Karpas-422 (cell line): ENCODE measurements around the gene PGM2L1. TPM values are rescaled to one million over a fixed set of nuclear protein-coding genes. Genes with fewer than 3 reads are reported as not detected.

Experiments used
- DNase-seq: peaks from one replicate; pipeline ENCODE4 v3.0.0-alpha.2; 2015
- H2AFZ ChIP-seq: fragments of 200-600 bp; sonication (generic); 2 replicates; pipeline ENCODE4 v1.6.1; 2014; ENCODE audit warnings: antibody characterized with exemption, low read length, mixed read lengths
- H3K27ac ChIP-seq: fragments of 200-600 bp; sonication (generic); 2 replicates; pipeline ENCODE4 v1.5.1; 2014; ENCODE audit warnings: mild to moderate bottlenecking, low read length, moderate library complexity
- H3K27me3 ChIP-seq: fragments of 200-600 bp; sonication (generic); 2 replicates; pipeline ENCODE4 v1.6.1; 2014; ENCODE audit warnings: low read length, mixed read lengths
- H3K36me3 ChIP-seq: fragments of 200-600 bp; sonication (generic); 2 replicates; pipeline ENCODE4 v1.6.1; 2014; ENCODE audit warnings: low read length, mixed read lengths; ENCODE audit not compliant: insufficient read depth
- H3K4me1 ChIP-seq: fragments of 200-600 bp; sonication (generic); 2 replicates; pipeline ENCODE4 v1.6.1; 2014; ENCODE audit warnings: mild to moderate bottlenecking, low read length, mixed read lengths
- H3K4me2 ChIP-seq: fragments of 200-600 bp; sonication (generic); 2 replicates; pipeline ENCODE4 v1.6.1; 2014; ENCODE audit warnings: low read length, low read depth, mild to moderate bottlenecking; ENCODE audit not compliant: poor library complexity, severe bottlenecking
- H3K4me3 ChIP-seq: fragments of 200-600 bp; sonication (generic); 2 replicates; pipeline ENCODE4 v1.5.1; 2014; ENCODE audit warnings: mild to moderate bottlenecking, antibody characterized with exemption, low read length, mixed read lengths
- H3K79me2 ChIP-seq: fragments of 200-600 bp; sonication (generic); 2 replicates; pipeline ENCODE4 v1.6.1; 2014; ENCODE audit warnings: mild to moderate bottlenecking, low read length, mixed read lengths
- H3K9ac ChIP-seq: fragments of 200-600 bp; sonication (generic); 2 replicates; pipeline ENCODE4 v1.6.0; 2014; ENCODE audit warnings: low read length
- H3K9me2 ChIP-seq: fragments of 200-600 bp; sonication (generic), shearing (Covaris generic); replicated peaks from 2 replicates; pipeline ENCODE4 v1.6.0; 2014; ENCODE audit warnings: mild to moderate bottlenecking, low read length, moderate library complexity; ENCODE audit not compliant: insufficient read depth
- H3K9me3 ChIP-seq: fragments of 300-700, 200-600 bp; sonication (generic); 2 replicates; pipeline ENCODE4 v1.6.1; 2014; ENCODE audit warnings: low read length, mixed read lengths
- H4K20me1 ChIP-seq: fragments of 200-600 bp; sonication (generic); 2 replicates; pipeline ENCODE4 v1.6.1; 2014; ENCODE audit warnings: mild to moderate bottlenecking, antibody characterized with exemption, low read length, low read depth; ENCODE audit not compliant: insufficient read depth
- total RNA-seq: library from RNA; depleted of rRNA; stranded (reverse); fragments of >200 nt; shearing (Covaris generic); gene quantifications from 2 replicates; pipeline ENCODE4 v1.2.3, GENCODE V29; 2014; ENCODE audit warnings: low replicate concordance

The PGM2L1 gene
- total RNA-seq, 1 experiment from 2014 or later = 0.07 TPM

DNA sequence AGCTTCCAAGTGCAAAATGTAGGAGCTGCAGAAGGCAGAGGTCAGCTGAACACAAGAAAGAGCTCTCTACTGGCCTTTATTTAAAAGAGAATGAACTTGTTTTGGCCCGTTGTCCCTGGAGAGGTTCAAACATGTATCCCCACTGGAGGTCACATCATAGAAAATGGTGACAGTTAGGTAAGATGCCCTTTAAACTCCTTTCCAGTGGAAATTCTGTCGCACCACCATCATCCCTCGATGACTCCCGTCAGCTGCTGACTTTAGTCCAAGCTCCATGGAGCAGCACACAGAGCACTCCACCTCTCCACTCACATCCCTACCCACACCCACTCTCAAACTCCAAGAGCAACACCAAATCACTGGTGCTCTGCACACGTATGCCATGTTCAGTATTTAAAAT, 71.6 kb downstream of the PGM2L1 start:
- Histone ChIP-seq H3K4me2 (no peak overlapping the region), H3K79me2 (no peaks in the 10 kb centered on the region), H2AFZ (no peak overlapping the region), H3K4me1 (no peaks in the 10 kb centered on the region), H3K9ac (no peak overlapping the region), H4K20me1 (no peaks in the 10 kb centered on the region), H3K36me3 (no peaks in the 10 kb centered on the region), H3K27ac (no peak overlapping the region), H3K27me3 (no peaks in the 10 kb centered on the region), H3K4me3 (no peak overlapping the region), H3K9me2 (no peaks in the 10 kb centered on the region), H3K9me3 (no peaks in the 10 kb centered on the region)
- DNase-seq = no peak

DNA sequence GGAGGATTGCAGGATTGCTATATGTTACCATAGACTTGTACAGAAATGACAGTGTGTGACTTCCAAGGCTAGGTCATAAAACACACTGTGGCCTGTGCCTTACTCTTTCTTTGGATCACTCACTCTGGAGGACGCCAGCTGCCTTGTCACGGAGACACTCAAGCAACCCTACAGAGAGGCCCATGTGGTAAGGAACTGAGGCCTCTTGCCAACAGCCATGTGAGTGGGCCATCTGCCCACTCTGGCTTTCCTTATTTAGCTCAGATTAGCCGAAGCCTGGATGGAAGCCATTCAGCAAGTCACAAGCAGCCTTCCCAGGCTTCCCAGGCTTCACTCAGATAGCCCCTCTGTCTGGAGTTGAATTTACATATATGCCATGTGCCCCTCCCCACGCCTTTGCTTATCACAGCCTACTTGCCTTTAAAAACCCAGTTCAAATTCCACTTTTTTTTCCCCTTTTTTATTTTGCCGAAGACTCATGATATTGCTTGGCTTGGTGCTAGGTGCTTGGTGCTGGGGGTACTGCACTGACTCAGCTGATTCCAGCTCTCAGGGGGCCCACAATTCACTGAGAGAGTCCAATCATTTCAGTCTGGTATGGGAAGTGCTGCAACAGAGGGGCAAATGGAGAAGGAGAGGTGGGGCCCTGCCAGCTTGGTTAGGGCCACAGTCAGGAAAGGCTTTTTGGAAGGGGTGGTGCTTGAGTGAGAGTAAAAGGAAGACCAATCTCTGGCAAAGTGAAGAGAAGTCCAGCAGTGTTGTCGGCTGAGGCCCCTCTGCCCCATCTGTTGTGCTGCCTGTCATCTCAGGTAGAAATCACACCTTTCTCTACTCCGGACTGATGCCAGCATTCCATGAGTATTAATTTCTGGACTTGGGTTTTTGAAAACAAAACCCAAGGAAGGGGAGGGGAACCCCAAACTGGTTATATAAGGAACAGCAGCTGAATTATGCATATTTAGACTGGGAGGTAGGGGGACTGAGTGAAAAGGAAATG, 72.3 kb downstream of the PGM2L1 start:
- Histone ChIP-seq H3K4me2 (no peak overlapping the region), H3K9me3 (no peaks in the 10 kb centered on the region), H2AFZ (no peak overlapping the region), H3K36me3 (no peaks in the 10 kb centered on the region), H3K9me2 (no peaks in the 10 kb centered on the region), H3K27me3 (no peaks in the 10 kb centered on the region), H3K27ac (no peak overlapping the region), H4K20me1 (no peaks in the 10 kb centered on the region), H3K4me1 (no peaks in the 10 kb centered on the region), H3K79me2 (no peaks in the 10 kb centered on the region), H3K9ac (no peak overlapping the region), H3K4me3 (no peak overlapping the region)
- no peak for DNase-seq

DNA sequence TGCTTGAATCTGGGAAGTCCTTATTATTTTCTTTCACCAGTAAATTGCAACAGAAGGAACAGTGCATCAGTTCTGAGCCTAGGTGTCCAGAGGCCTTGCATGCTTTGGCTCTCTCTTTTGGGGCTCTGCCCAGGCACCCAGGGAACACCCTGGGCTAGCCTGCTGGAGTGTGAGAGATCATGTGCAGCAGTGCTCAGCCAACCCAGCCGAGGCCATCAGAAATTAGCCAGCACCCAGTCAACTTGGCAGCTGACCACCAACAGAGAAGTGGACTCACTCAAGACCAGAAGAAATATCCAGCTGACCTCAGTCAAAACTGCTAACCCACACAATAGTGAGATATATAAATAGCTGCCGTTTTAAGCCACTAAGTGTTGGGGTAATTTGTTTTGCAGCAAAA, 75.6 kb downstream of the PGM2L1 start:
- Histone ChIP-seq H3K4me1 (no peaks in the 10 kb centered on the region), H3K4me2 (no peak overlapping the region), H3K9ac (no peak overlapping the region), H3K9me2 (no peaks in the 10 kb centered on the region), H3K36me3 (no peaks in the 10 kb centered on the region), H3K79me2 (no peaks in the 10 kb centered on the region), H3K9me3 (no peaks in the 10 kb centered on the region), H3K4me3 (no peak overlapping the region), H3K27me3 (no peaks in the 10 kb centered on the region), H3K27ac (no peak overlapping the region), H2AFZ (no peak overlapping the region), H4K20me1 (no peaks in the 10 kb centered on the region)
- DNase-seq = no peak

DNA sequence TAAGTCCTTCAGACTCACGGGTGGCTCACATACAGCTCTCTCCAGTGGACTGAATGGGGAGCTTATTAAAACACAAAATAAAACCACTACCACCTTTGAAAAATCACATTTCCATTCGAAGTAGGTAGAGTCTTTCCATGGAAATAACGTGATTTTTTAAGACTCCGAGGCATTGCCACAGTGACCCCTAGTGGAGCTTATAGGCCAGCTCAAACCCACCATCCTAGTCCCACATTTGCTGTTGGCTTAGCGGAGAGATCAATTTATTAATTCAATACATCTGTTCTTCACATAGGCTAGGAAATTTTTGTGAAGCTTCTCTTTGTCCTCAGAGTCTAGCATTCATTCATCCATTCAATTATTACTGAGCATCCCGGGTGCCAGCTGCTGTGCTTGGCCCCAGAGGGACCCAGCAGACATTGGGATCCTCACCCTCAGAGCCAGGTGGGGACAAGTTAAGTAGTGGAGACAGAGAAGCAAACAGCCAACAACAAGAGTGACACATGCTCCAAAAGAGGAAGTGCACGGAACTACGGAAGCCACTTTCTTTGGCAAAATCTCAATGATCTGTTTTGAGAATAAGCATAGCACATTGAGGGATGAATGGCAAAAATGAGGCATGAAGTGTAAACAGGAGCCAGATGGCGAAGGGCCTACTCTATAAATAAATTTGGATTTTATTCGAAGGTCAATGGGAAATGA, 76.6 kb downstream of the PGM2L1 start:
- H3K4me2 ChIP-seq = no peak overlapping the region
- no peaks in the 10 kb centered on the region for H3K36me3 ChIP-seq
- DNase-seq = peak; percentile 73

DNA sequence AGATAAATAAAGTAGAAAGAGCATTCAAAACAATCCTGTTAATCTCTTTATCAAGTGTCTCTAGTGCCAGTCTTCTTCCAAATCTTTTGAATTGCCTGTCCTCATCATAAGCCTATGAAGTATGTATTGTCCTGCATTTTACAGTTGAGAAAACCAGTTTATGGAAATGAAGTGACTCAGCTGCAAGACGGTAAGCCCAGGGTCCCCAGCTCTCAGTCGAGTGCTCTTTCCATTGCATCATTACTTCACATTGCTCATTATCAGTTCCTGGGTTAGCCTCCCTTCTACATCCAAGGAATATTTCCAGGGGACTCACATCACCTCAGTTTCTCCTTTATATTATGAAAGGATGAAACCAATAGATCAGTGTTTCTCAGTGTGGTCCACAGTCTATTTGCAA, 77.7 kb downstream of the PGM2L1 start:
- no peaks in the 10 kb centered on the region for H3K79me2 ChIP-seq
- H3K27ac ChIP-seq = no peak overlapping the region
- no peaks in the 10 kb centered on the region for H3K9me2 ChIP-seq
- no peak overlapping the region for H2AFZ ChIP-seq
- H3K4me3 ChIP-seq = no peak overlapping the region
- DNase-seq = no peak
- H3K9ac ChIP-seq = no peak overlapping the region
- no peaks in the 10 kb centered on the region for H4K20me1 ChIP-seq
- no peaks in the 10 kb centered on the region for H3K36me3 ChIP-seq
- no peaks in the 10 kb centered on the region for H3K27me3 ChIP-seq
- H3K4me1 ChIP-seq = no peaks in the 10 kb centered on the region
- no peak overlapping the region for H3K4me2 ChIP-seq
- H3K9me3 ChIP-seq = peaks cover 8% of the 10 kb centered on the region

More for the DNA sequence above, 76.6 kb downstream of the PGM2L1 start:
- H3K79me2 ChIP-seq = no peaks in the 10 kb centered on the region
- no peaks in the 10 kb centered on the region for H4K20me1 ChIP-seq
- no peak overlapping the region for H3K9ac ChIP-seq
- H3K27ac ChIP-seq = no peak overlapping the region
- H3K9me3 ChIP-seq = peaks cover 5% of the 10 kb centered on the region
- H2AFZ ChIP-seq = no peak overlapping the region
- no peaks in the 10 kb centered on the region for H3K4me1 ChIP-seq
- H3K4me3 ChIP-seq = no peak overlapping the region
- no peaks in the 10 kb centered on the region for H3K9me2 ChIP-seq
- H3K27me3 ChIP-seq = no peaks in the 10 kb centered on the region

DNA sequence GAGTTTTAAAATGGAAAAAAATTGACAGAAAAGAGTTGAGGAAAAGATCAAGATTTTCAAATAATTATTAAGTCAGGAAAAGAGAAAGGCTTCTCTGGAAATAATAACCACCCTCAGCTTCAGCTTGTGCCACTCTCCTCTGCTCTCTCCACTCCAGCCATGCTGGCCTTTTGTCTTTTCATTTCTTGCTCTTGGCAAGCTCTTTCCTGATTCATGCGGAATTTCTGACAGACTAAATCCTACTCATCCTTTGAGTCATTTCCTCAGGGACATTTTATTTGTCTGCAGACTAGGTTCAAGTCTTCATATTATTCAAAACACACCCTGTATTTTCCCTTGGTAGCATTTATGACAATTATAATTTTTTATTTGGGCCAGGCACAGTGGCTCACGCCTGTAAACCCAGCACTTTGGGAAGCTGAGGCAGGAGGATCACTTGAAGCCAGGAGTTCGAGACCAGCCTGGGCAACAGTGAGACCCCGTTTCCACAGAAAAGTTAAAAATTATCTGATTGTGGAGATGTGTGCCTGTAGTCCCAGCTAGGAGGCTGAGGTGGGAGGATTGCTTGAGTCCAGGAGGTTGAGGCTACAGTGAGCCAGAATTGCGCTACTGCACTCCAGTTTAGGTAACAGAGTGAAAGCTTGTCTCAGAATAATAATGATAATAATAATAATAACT, 79.0 kb downstream of the PGM2L1 start:
- H3K9ac ChIP-seq = no peak overlapping the region
- H3K27ac ChIP-seq = no peak overlapping the region
- H3K4me2 ChIP-seq = no peak overlapping the region

DNA sequence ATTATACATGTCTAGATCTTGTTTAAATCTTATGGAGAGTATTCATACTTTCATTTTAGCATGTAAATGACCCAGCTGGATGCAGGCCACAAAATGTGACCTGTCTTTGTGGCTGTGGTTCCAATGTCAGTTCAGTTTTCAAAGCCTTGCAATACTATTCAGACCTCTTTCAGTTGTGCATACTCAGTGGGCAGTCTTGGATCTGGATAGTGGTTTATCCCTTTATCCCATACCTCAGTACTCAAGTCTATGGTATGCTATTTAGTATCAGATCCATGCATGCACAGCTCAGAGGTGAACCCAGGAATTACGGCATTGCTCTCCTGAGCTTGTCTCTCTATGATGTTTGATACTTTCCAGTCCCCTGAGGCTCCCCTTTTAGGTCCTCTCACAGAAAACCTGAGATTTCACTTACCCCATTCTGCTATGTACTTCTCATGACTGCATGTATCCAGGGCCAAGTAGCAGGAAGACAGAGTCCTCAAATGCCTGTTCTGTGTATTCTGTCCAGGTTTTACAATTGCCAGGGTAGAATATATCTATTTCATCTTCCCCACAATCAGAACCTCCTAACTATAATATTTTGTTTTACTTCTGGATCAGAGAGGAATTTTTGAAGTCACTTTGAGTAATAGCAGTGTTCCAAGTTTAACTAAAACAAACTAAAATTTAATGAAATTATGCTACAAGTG, 79.8 kb downstream of the PGM2L1 start:
- Histone ChIP-seq H3K27ac (no peak overlapping the region), H3K27me3 (no peaks in the 10 kb centered on the region), H3K36me3 (no peaks in the 10 kb centered on the region), H2AFZ (no peak overlapping the region), H3K79me2 (no peaks in the 10 kb centered on the region), H3K9ac (no peak overlapping the region), H3K9me3 (peaks cover 8% of the 10 kb centered on the region), H3K4me1 (no peaks in the 10 kb centered on the region), H3K4me3 (no peak overlapping the region), H3K9me2 (no peaks in the 10 kb centered on the region), H3K4me2 (no peak overlapping the region), H4K20me1 (no peaks in the 10 kb centered on the region)
- DNase-seq = no peak

More for the DNA sequence above, 79.0 kb downstream of the PGM2L1 start:
- Histone ChIP-seq H4K20me1 (no peaks in the 10 kb centered on the region), H3K4me1 (no peaks in the 10 kb centered on the region), H3K4me3 (no peak overlapping the region), H3K9me2 (no peaks in the 10 kb centered on the region), H3K9me3 (peaks cover 8% of the 10 kb centered on the region), H3K27me3 (no peaks in the 10 kb centered on the region), H3K79me2 (no peaks in the 10 kb centered on the region), H3K36me3 (no peaks in the 10 kb centered on the region), H2AFZ (no peak overlapping the region)
- no peak for DNase-seq
